WTC11 (cell line): ENCODE measurements around the gene NOL9.
"Not testable (repeated sequence)": the region's sequence is repeated elsewhere in the genome, so short reads cannot be mapped to it uniquely, and the experiment has no call there.

Experiments used
- CTCF ChIP-seq: fragments of 200-600 bp; IDR thresholded peaks from 2 replicates; pipeline ENCODE4 v1.8.0; 2022; ENCODE audit warnings: antibody characterized with exemption
- SP1 ChIP-seq: sonication (generic); formaldehyde crosslinking; conservative IDR thresholded peaks from 2 replicates; pipeline ENCODE4 v1.8.1; 2022; ENCODE audit warnings: missing genetic modification reagents
- TCF7 ChIP-seq: sonication (generic); formaldehyde crosslinking; IDR thresholded peaks from 2 replicates; pipeline ENCODE4 v1.8.0; 2022; ENCODE audit warnings: mild to moderate bottlenecking, low read depth, missing genetic modification reagents, moderate library complexity
- USF1 ChIP-seq: sonication (generic); formaldehyde crosslinking; IDR thresholded peaks from 2 replicates; pipeline ENCODE4 v1.8.0; 2022; ENCODE audit warnings: mild to moderate bottlenecking, missing genetic modification reagents
- TF ChIP-seq, protein P1 (sequence below): sonication (generic); formaldehyde crosslinking; IDR thresholded peaks from 2 replicates; pipeline ENCODE4 v1.8.1; 2022; ENCODE audit warnings: low read depth, missing genetic modification reagents, borderline replicate concordance
- TF ChIP-seq, protein P2 (sequence below): sonication (generic); formaldehyde crosslinking; IDR thresholded peaks from 2 replicates; pipeline ENCODE4 v1.8.0; 2022; ENCODE audit warnings: mild to moderate bottlenecking, missing genetic modification reagents

- TF ChIP-seq, protein P1, sequence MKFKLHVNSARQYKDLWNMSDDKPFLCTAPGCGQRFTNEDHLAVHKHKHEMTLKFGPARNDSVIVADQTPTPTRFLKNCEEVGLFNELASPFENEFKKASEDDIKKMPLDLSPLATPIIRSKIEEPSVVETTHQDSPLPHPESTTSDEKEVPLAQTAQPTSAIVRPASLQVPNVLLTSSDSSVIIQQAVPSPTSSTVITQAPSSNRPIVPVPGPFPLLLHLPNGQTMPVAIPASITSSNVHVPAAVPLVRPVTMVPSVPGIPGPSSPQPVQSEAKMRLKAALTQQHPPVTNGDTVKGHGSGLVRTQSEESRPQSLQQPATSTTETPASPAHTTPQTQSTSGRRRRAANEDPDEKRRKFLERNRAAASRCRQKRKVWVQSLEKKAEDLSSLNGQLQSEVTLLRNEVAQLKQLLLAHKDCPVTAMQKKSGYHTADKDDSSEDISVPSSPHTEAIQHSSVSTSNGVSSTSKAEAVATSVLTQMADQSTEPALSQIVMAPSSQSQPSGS (CRISPR knock-in tag), result not testable (repeated sequence)
- TF ChIP-seq, protein P2, sequence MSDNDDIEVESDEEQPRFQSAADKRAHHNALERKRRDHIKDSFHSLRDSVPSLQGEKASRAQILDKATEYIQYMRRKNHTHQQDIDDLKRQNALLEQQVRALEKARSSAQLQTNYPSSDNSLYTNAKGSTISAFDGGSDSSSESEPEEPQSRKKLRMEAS (CRISPR knock-in tag), result not testable (repeated sequence)
- not testable (repeated sequence) for TF ChIP-seq TCF7 (CRISPR knock-in tag); CTCF; USF1 (CRISPR knock-in tag); SP1
Measured at GRCh38 chr1:6493834-6494223, 60.5 kb downstream of the NOL9 start.
